Nephron progenitor cell (in vitro differentiated cells): ENCODE measurements around the gene PPP1CC.

Source experiments
- DNase-seq: peaks from one replicate; pipeline ENCODE4 v3.0.0; 2021
- H3K27ac Mint-ChIP-seq: 2 replicates; pipeline ENCODE4 v1.8.0; 2021; ENCODE audit warnings: mild to moderate bottlenecking, moderate library complexity, mixed read lengths
- H3K27me3 Mint-ChIP-seq: 2 replicates; pipeline ENCODE4 v1.8.0; 2021; ENCODE audit warnings: mild to moderate bottlenecking, low read depth, mixed read lengths; ENCODE audit not compliant: poor library complexity
- H3K36me3 Mint-ChIP-seq: 2 replicates; pipeline ENCODE4 v1.8.0; 2021; ENCODE audit warnings: low read depth, mixed read lengths
- H3K4me1 Mint-ChIP-seq: 2 replicates; pipeline ENCODE4 v1.8.0; 2021; ENCODE audit warnings: mixed read lengths
- H3K4me3 Mint-ChIP-seq: 2 replicates; pipeline ENCODE4 v1.8.0; 2021; ENCODE audit warnings: mild to moderate bottlenecking, moderate library complexity, mixed read lengths
- H3K9me3 Mint-ChIP-seq: 2 replicates; pipeline ENCODE4 v1.8.0; 2021; ENCODE audit warnings: mild to moderate bottlenecking, moderate library complexity, mixed read lengths
- CTCF ChIP-seq: fragments of 200-600 bp; sonication (generic); IDR thresholded peaks from 2 replicates; pipeline ENCODE4 v1.5.0; 2021; ENCODE audit warnings: antibody characterized with exemption

The PPP1CC gene

GRCh38 chr12:110720516-110720915 lies 22.2 kb downstream of the PPP1CC start:
- Mint-ChIP-seq H3K4me3 (no peak overlapping the region), H3K36me3 (peaks cover 87% of the 10 kb centered on the region), H3K4me1 (peaks cover 6% of the 10 kb centered on the region), H3K27me3 (no peaks in the 10 kb centered on the region), H3K9me3 (no peaks in the 10 kb centered on the region), H3K27ac (no peak overlapping the region)
- TF ChIP-seq CTCF, result no peak
- DNase-seq, result no peak

GRCh38 chr12:110718222-110718908 lies 24.3 kb downstream of the PPP1CC start:
- H3K4me1 Mint-ChIP-seq, result no peaks in the 10 kb centered on the region
- DNase-seq, result no peak
- no peak overlapping the region for H3K27ac Mint-ChIP-seq
- H3K36me3 Mint-ChIP-seq, result peaks cover 66% of the 10 kb centered on the region
- H3K4me3 Mint-ChIP-seq, result no peak overlapping the region
- no peaks in the 10 kb centered on the region for H3K9me3 Mint-ChIP-seq
- TF ChIP-seq CTCF, result no peak
- H3K27me3 Mint-ChIP-seq, result no peaks in the 10 kb centered on the region

- Mint-ChIP-seq H3K9me3 (no peaks in the 10 kb centered on the region), H3K27ac (peak overlapping the region; percentile 52), H3K4me1 (no peaks in the 10 kb centered on the region), H3K36me3 (peaks cover 56% of the 10 kb centered on the region), H3K4me3 (no peak overlapping the region), H3K27me3 (no peaks in the 10 kb centered on the region)
- no peak for TF ChIP-seq CTCF
- no peak for DNase-seq
Measured at GRCh38 chr12:110717037-110717436, 25.7 kb downstream of the PPP1CC start.

GRCh38 chr12:110708917-110709316 lies 33.8 kb downstream of the PPP1CC start:
- Mint-ChIP-seq H3K27ac (no peak overlapping the region), H3K27me3 (peaks cover 3% of the 10 kb centered on the region), H3K9me3 (no peaks in the 10 kb centered on the region), H3K4me1 (no peaks in the 10 kb centered on the region), H3K4me3 (no peak overlapping the region), H3K36me3 (peaks cover 14% of the 10 kb centered on the region)
- TF ChIP-seq CTCF, result no peak
- no peak for DNase-seq

- H3K27me3 Mint-ChIP-seq, result peaks cover 3% of the 10 kb centered on the region
- H3K27ac Mint-ChIP-seq, result peak overlapping the region; percentile 13
- peaks cover 10% of the 10 kb centered on the region for H3K36me3 Mint-ChIP-seq
- no peak for TF ChIP-seq CTCF
- no peaks in the 10 kb centered on the region for H3K4me1 Mint-ChIP-seq
- no peak overlapping the region for H3K4me3 Mint-ChIP-seq
- H3K9me3 Mint-ChIP-seq, result no peaks in the 10 kb centered on the region
- DNase-seq, result no peak
Measured at GRCh38 chr12:110705309-110705708, 37.4 kb downstream of the PPP1CC start.

GRCh38 chr12:110704750-110705149 lies 37.9 kb downstream of the PPP1CC start:
- Mint-ChIP-seq H3K27ac (peak overlapping the region; percentile 13), H3K4me3 (no peak overlapping the region), H3K4me1 (no peaks in the 10 kb centered on the region), H3K36me3 (peaks cover 7% of the 10 kb centered on the region), H3K9me3 (no peaks in the 10 kb centered on the region), H3K27me3 (peaks cover 3% of the 10 kb centered on the region)
- TF ChIP-seq CTCF, result no peak
- no peak for DNase-seq
